SK-N-SH treated with all-trans-retinoic acid at 6 μM for 48 hours (cell line): ENCODE data around the gene GRIK3.

Experiments
- ATAC-seq: fragments of 200-7000 bp; cut with Tn5 transposase; 3 replicates; pipeline ENCODE4 v1.9.1; 2020; ENCODE audit warnings: mild to moderate bottlenecking, moderate library complexity
- ARNTL ChIP-seq: fragments of 450-650 bp; formaldehyde crosslinking; IDR thresholded peaks from 2 replicates; pipeline ENCODE4 v1.5.0; 2020; ENCODE audit warnings: low read depth, mild to moderate bottlenecking, moderate library complexity, borderline replicate concordance
- CSDC2 ChIP-seq: fragments of 250-450 bp; sonication (Bioruptor Pico); IDR thresholded peaks from 2 replicates; pipeline ENCODE4 v1.5.0; 2020; ENCODE audit warnings: mild to moderate bottlenecking, moderate library complexity
- CSRNP3 ChIP-seq: fragments of 250-450 bp; sonication (Bioruptor Pico); IDR thresholded peaks from 2 replicates; pipeline ENCODE4 v1.5.1; 2021; ENCODE audit warnings: mild to moderate bottlenecking, moderate library complexity
- ESRRG ChIP-seq: fragments of 250-450 bp; sonication (Bioruptor Pico); IDR thresholded peaks from 2 replicates; pipeline ENCODE4 v1.6.1; 2021; ENCODE audit warnings: mild to moderate bottlenecking
- GLIS3 ChIP-seq: fragments of 250-450 bp; sonication (Bioruptor Pico); IDR thresholded peaks from 2 replicates; pipeline ENCODE4 v1.5.0; 2020; ENCODE audit warnings: mild to moderate bottlenecking, moderate library complexity
- ISL1 ChIP-seq: fragments of 250-450 bp; sonication (Bioruptor Pico); IDR thresholded peaks from 2 replicates; pipeline ENCODE4 v2.1.2; 2022; ENCODE audit warnings: mild to moderate bottlenecking, moderate library complexity
- OSR1 ChIP-seq: fragments of 250-450 bp; sonication (Bioruptor Pico); IDR thresholded peaks from 2 replicates; pipeline ENCODE4 v1.8.0; 2022; ENCODE audit warnings: moderate library complexity, mild to moderate bottlenecking, inconsistent platforms
- PPARA ChIP-seq: fragments of 250-450 bp; sonication (Bioruptor Pico); IDR thresholded peaks from 2 replicates; pipeline ENCODE4 v1.5.0; 2020; ENCODE audit warnings: mild to moderate bottlenecking, borderline replicate concordance
- RARB ChIP-seq: fragments of 250-450 bp; sonication (Bioruptor Pico); IDR thresholded peaks from 2 replicates; pipeline ENCODE4 v1.8.0; 2021; ENCODE audit warnings: mild to moderate bottlenecking, moderate library complexity
- SNAI2 ChIP-seq: fragments of 250-450 bp; sonication (Bioruptor Pico); IDR thresholded peaks from 2 replicates; pipeline ENCODE4 v1.5.0; 2020; ENCODE audit warnings: mild to moderate bottlenecking, moderate library complexity
- TCF4 ChIP-seq: fragments of 250-450 bp; sonication (Bioruptor Pico); IDR thresholded peaks from 2 replicates; pipeline ENCODE4 v1.8.0; 2021; ENCODE audit warnings: mild to moderate bottlenecking, moderate library complexity, borderline replicate concordance
- TOX ChIP-seq: fragments of 250-450 bp; sonication (Bioruptor Pico); IDR thresholded peaks from 2 replicates; pipeline ENCODE4 v1.8.0; 2021; ENCODE audit warnings: mild to moderate bottlenecking, moderate library complexity, borderline replicate concordance
- ZC3H10 ChIP-seq: fragments of 250-450 bp; sonication (Bioruptor Pico); IDR thresholded peaks from 2 replicates; pipeline ENCODE4 v1.5.1; 2021; ENCODE audit warnings: mild to moderate bottlenecking, moderate library complexity
- ZFP3 ChIP-seq: fragments of 250-450 bp; sonication (Bioruptor Pico); IDR thresholded peaks from 2 replicates; pipeline ENCODE4 v1.5.0; 2020; ENCODE audit warnings: mild to moderate bottlenecking, moderate library complexity
- ZFP30 ChIP-seq: fragments of 450-650 bp; formaldehyde crosslinking; IDR thresholded peaks from 2 replicates; pipeline ENCODE4 v1.5.0; 2022; ENCODE audit warnings: mild to moderate bottlenecking, moderate library complexity
- ZNF565 ChIP-seq: fragments of 450-650 bp; formaldehyde crosslinking; conservative IDR thresholded peaks from 2 replicates; pipeline ENCODE4 v1.5.0; 2020; ENCODE audit warnings: low read depth, mild to moderate bottlenecking, moderate library complexity
- ZNF70 ChIP-seq: fragments of 450-650 bp; formaldehyde crosslinking; IDR thresholded peaks from 2 replicates; pipeline ENCODE4 v1.5.0; 2020; ENCODE audit warnings: mild to moderate bottlenecking, moderate library complexity
- ZNF8 ChIP-seq: fragments of 450-650 bp; formaldehyde crosslinking; IDR thresholded peaks from 2 replicates; pipeline ENCODE4 v1.5.0; 2020; ENCODE audit warnings: mild to moderate bottlenecking, moderate library complexity
- TF ChIP-seq, protein P1 (sequence below): fragments of 250-450 bp; sonication (Bioruptor Pico); IDR thresholded peaks from 2 replicates; pipeline ENCODE4 v1.5.0; 2020; ENCODE audit warnings: mild to moderate bottlenecking, moderate library complexity
- TF ChIP-seq, protein P2 (sequence below): fragments of 250-450 bp; sonication (Bioruptor Pico); IDR thresholded peaks from 2 replicates; pipeline ENCODE4 v1.8.0; 2020; ENCODE audit warnings: mild to moderate bottlenecking, moderate library complexity, borderline replicate concordance
- TF ChIP-seq, protein P3 (sequence below): fragments of 250-450 bp; sonication (Bioruptor Pico); IDR thresholded peaks from 2 replicates; pipeline ENCODE4 v1.5.1; 2020; ENCODE audit warnings: low read depth, mild to moderate bottlenecking, moderate library complexity
- TF ChIP-seq, protein P4 (sequence below): fragments of 250-450 bp; sonication (Bioruptor Pico); IDR thresholded peaks from 2 replicates; pipeline ENCODE4 v1.8.0; 2021; ENCODE audit warnings: low read depth, mild to moderate bottlenecking, moderate library complexity, borderline replicate concordance

GRIK3 gene

DNA sequence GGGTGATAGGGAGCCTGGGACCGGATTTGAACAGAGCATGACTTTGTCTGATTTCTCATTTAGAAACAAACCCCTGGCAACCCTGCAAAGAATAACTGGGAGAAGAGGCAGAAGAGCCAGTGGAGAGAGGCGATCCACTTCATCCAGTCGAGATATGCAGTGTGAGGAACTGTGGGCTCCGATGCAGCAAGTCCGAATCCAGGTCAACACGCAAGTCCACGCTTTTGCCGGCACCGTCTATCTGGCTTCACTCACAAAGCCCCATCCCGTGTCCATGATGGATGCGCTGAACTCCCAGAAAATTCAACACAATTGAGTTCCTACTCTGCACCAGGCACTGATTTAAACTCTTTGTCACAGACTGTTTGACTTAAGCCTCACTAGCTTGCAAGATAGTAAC lies 191.3 kb downstream of the GRIK3 start:
- ATAC-seq, result no peak
- TF ChIP-seq OSR1 (CRISPR knock-in tag) (no peak), ZFP3 (CRISPR knock-in tag) (no peak), ZNF8 (no peak), GLIS3 (CRISPR knock-in tag) (no peak), ARNTL (no peak)

- TF ChIP-seq ESRRG (no peak), TOX (CRISPR knock-in tag) (no peak), ZNF70 (CRISPR knock-in tag) (no peak), ZNF8 (no peak), SNAI2 (CRISPR knock-in tag) (no peak), CSDC2 (CRISPR knock-in tag) (no peak), ARNTL (no peak), ZFP3 (CRISPR knock-in tag) (no peak), CSRNP3 (CRISPR knock-in tag) (no peak), TCF4 (CRISPR knock-in tag) (no peak), PPARA (no peak), ZFP30 (CRISPR knock-in tag) (no peak), RARB (CRISPR knock-in tag) (no peak), OSR1 (CRISPR knock-in tag) (no peak)
- TF ChIP-seq, protein P1, sequence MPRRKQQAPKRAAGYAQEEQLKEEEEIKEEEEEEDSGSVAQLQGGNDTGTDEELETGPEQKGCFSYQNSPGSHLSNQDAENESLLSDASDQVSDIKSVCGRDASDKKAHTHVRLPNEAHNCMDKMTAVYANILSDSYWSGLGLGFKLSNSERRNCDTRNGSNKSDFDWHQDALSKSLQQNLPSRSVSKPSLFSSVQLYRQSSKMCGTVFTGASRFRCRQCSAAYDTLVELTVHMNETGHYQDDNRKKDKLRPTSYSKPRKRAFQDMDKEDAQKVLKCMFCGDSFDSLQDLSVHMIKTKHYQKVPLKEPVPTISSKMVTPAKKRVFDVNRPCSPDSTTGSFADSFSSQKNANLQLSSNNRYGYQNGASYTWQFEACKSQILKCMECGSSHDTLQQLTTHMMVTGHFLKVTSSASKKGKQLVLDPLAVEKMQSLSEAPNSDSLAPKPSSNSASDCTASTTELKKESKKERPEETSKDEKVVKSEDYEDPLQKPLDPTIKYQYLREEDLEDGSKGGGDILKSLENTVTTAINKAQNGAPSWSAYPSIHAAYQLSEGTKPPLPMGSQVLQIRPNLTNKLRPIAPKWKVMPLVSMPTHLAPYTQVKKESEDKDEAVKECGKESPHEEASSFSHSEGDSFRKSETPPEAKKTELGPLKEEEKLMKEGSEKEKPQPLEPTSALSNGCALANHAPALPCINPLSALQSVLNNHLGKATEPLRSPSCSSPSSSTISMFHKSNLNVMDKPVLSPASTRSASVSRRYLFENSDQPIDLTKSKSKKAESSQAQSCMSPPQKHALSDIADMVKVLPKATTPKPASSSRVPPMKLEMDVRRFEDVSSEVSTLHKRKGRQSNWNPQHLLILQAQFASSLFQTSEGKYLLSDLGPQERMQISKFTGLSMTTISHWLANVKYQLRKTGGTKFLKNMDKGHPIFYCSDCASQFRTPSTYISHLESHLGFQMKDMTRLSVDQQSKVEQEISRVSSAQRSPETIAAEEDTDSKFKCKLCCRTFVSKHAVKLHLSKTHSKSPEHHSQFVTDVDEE (CRISPR knock-in tag), result no peak
- TF ChIP-seq, protein P2, sequence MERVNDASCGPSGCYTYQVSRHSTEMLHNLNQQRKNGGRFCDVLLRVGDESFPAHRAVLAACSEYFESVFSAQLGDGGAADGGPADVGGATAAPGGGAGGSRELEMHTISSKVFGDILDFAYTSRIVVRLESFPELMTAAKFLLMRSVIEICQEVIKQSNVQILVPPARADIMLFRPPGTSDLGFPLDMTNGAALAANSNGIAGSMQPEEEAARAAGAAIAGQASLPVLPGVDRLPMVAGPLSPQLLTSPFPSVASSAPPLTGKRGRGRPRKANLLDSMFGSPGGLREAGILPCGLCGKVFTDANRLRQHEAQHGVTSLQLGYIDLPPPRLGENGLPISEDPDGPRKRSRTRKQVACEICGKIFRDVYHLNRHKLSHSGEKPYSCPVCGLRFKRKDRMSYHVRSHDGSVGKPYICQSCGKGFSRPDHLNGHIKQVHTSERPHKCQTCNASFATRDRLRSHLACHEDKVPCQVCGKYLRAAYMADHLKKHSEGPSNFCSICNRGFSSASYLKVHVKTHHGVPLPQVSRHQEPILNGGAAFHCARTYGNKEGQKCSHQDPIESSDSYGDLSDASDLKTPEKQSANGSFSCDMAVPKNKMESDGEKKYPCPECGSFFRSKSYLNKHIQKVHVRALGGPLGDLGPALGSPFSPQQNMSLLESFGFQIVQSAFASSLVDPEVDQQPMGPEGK (CRISPR knock-in tag), result no peak
- TF ChIP-seq, protein P3, sequence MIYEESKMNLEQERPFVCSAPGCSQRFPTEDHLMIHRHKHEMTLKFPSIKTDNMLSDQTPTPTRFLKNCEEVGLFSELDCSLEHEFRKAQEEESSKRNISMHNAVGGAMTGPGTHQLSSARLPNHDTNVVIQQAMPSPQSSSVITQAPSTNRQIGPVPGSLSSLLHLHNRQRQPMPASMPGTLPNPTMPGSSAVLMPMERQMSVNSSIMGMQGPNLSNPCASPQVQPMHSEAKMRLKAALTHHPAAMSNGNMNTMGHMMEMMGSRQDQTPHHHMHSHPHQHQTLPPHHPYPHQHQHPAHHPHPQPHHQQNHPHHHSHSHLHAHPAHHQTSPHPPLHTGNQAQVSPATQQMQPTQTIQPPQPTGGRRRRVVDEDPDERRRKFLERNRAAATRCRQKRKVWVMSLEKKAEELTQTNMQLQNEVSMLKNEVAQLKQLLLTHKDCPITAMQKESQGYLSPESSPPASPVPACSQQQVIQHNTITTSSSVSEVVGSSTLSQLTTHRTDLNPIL (CRISPR knock-in tag), result no peak
- TF ChIP-seq, protein P4, sequence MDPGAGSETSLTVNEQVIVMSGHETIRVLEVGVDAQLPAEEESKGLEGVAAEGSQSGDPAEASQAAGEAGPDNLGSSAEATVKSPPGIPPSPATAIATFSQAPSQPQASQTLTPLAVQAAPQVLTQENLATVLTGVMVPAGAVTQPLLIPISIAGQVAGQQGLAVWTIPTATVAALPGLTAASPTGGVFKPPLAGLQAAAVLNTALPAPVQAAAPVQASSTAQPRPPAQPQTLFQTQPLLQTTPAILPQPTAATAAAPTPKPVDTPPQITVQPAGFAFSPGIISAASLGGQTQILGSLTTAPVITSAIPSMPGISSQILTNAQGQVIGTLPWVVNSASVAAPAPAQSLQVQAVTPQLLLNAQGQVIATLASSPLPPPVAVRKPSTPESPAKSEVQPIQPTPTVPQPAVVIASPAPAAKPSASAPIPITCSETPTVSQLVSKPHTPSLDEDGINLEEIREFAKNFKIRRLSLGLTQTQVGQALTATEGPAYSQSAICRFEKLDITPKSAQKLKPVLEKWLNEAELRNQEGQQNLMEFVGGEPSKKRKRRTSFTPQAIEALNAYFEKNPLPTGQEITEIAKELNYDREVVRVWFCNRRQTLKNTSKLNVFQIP (CRISPR knock-in tag), result no peak
- ATAC-seq, result no peak
These were observed 191.9 kb downstream of the GRIK3 start for GRCh38 chr1:36842448-36842847.

DNA sequence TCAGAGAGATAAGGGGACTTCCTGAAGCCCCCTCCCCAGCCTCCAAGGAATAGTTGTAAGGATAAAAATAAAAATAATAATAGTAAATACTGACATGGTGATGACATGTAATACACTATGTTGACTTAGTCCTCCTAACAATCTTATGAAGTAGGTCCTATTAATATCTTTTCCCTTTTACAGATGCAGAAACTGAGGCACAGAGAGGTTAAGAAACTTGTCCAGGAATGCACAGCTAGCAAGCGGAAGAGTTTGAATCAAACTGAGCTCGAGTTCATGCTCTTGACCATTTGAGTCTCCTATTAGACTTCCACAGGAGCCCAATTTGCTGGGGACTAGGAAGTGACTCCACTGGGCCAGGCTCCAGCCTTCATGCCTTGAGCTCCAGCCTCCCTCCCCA lies 194.8 kb downstream of the GRIK3 start:
- ATAC-seq, result no peak
- TF ChIP-seq ZC3H10 (CRISPR knock-in tag), result no peak
- no peak for TF ChIP-seq ZNF565 (CRISPR knock-in tag)
- TF ChIP-seq ISL1 (CRISPR knock-in tag), result no peak
- TF ChIP-seq CSRNP3 (CRISPR knock-in tag), result no peak
- TF ChIP-seq PPARA, result no peak
- TF ChIP-seq SNAI2 (CRISPR knock-in tag), result no peak
